ENCODE results near the gene NECAB2. TPM values are rescaled to one million over a fixed set of nuclear protein-coding genes. Genes with fewer than 3 reads are reported as not detected.

Gene NECAB2
- polyA plus RNA-seq, 1 donor (not counting 4 experiments of a cell fraction or from before 2014, with no cell fraction given) = not detected

- Histone ChIP-seq H3K79me2 (ENCODE audit: control insufficient read depth, insufficient read depth, low read length) (no peaks in the 10 kb centered on the region), H3K27ac (ENCODE audit: control insufficient read depth, insufficient read depth, low read length) (no peak overlapping the region), H3K9me1 (ENCODE audit: control insufficient read depth, extremely low read depth, insufficient read depth, low read length) (no peaks in the 10 kb centered on the region), H3K36me3 (ENCODE audit: control insufficient read depth in 2 of 2, extremely low read depth in 1 of 2, insufficient read depth in 2 of 2, low read length in 2 of 2) (no peaks in the 10 kb centered on the region), H2AFZ (ENCODE audit: control insufficient read depth, low read length) (no peak overlapping the region), H4K20me1 (ENCODE audit: control insufficient read depth, extremely low read depth, insufficient read depth, low read length) (no peaks in the 10 kb centered on the region), H3K4me3 (ENCODE audit: control insufficient read depth in 2 of 3, extremely low read depth in 1 of 3, insufficient read depth in 2 of 3, low read depth in 1 of 3, low read length in 3 of 3) (no peak overlapping the region), H3K9me3 (ENCODE audit: control insufficient read depth, low read depth, low read length) (peaks cover 3% of the 10 kb centered on the region), H3K4me1 (ENCODE audit: control insufficient read depth, extremely low read depth, insufficient read depth, low read length) (no peaks in the 10 kb centered on the region), H3K9ac (ENCODE audit: control insufficient read depth, extremely low read depth, insufficient read depth, low read length) (no peak overlapping the region), H3K4me2 (ENCODE audit: control insufficient read depth, extremely low read depth, insufficient read depth, low read depth, low read length) (no peak overlapping the region), H3K27me3 (ENCODE audit: control insufficient read depth, extremely low read depth, insufficient read depth, low read length) (peaks cover 7% of the 10 kb centered on the region)
- no peak for DNase-seq (ENCODE audit: low read depth, low spot score)
- TF ChIP-seq CTCF (optimal IDR thresholded peaks at IDR 0.05 in 1 of 3, IDR thresholded peaks at IDR 0.05 in 1 of 3, conservative IDR thresholded peaks at IDR 0.05 in 1 of 3; ENCODE audit: extremely low read depth in 1 of 3, insufficient read depth in 2 of 3, low read length in 3 of 3) = no peak
- TF ChIP-seq EZH2 (IDR thresholded peaks at IDR 0.05; ENCODE audit: low read length) = no peak
- dilution Hi-C loops (cut with MboI; ENCODE audit: extremely low pct_ligation_motif_present, low sequenced_read_pairs) = no loop called here
- FAIRE-seq = no peak
These were observed 64.6 kb downstream of the NECAB2 start for GRCh38 chr16:84032458-84033178.

GRCh38 chr16:84033251-84034195 is 65.5 kb downstream of the NECAB2 start:
- DNase-seq (ENCODE audit: low read depth, low spot score) = no peak
- no peaks in the 10 kb centered on the region for H4K20me1 ChIP-seq (ENCODE audit: control insufficient read depth, extremely low read depth, insufficient read depth, low read length)
- no peaks in the 10 kb centered on the region for H3K79me2 ChIP-seq (ENCODE audit: control insufficient read depth, insufficient read depth, low read length)
- H2AFZ ChIP-seq (ENCODE audit: control insufficient read depth, low read length) = no peak overlapping the region
- H3K27me3 ChIP-seq (ENCODE audit: control insufficient read depth, extremely low read depth, insufficient read depth, low read length) = peaks cover 8% of the 10 kb centered on the region
- no peak overlapping the region for H3K9ac ChIP-seq (ENCODE audit: control insufficient read depth, extremely low read depth, insufficient read depth, low read length)
- H3K4me3 ChIP-seq (ENCODE audit: control insufficient read depth in 2 of 3, extremely low read depth in 1 of 3, insufficient read depth in 2 of 3, low read depth in 1 of 3, low read length in 3 of 3) = no peak overlapping the region
- H3K9me1 ChIP-seq (ENCODE audit: control insufficient read depth, extremely low read depth, insufficient read depth, low read length) = no peaks in the 10 kb centered on the region
- H3K36me3 ChIP-seq (ENCODE audit: control insufficient read depth in 2 of 2, extremely low read depth in 1 of 2, insufficient read depth in 2 of 2, low read length in 2 of 2) = no peaks in the 10 kb centered on the region
- no peak overlapping the region for H3K27ac ChIP-seq (ENCODE audit: control insufficient read depth, insufficient read depth, low read length)
- peaks cover 3% of the 10 kb centered on the region for H3K9me3 ChIP-seq (ENCODE audit: control insufficient read depth, low read depth, low read length)
- no peaks in the 10 kb centered on the region for H3K4me1 ChIP-seq (ENCODE audit: control insufficient read depth, extremely low read depth, insufficient read depth, low read length)
- H3K4me2 ChIP-seq (ENCODE audit: control insufficient read depth, extremely low read depth, insufficient read depth, low read depth, low read length) = no peak overlapping the region
- TF ChIP-seq CTCF (optimal IDR thresholded peaks at IDR 0.05 in 1 of 3, IDR thresholded peaks at IDR 0.05 in 1 of 3, conservative IDR thresholded peaks at IDR 0.05 in 1 of 3; ENCODE audit: extremely low read depth in 1 of 3, insufficient read depth in 2 of 3, low read length in 3 of 3) = no peak
- TF ChIP-seq EZH2 (IDR thresholded peaks at IDR 0.05; ENCODE audit: low read length) = no peak
- dilution Hi-C loops (cut with MboI; ENCODE audit: extremely low pct_ligation_motif_present, low sequenced_read_pairs) = no loop called here
- FAIRE-seq = no peak

Measured in keratinocyte (primary cell).